ENCODE data around the gene GADD45A.
"Not testable (repeated sequence)": the region's sequence is repeated elsewhere in the genome, so short reads cannot be mapped to it uniquely, and the experiment has no call there.

Gene GADD45A

GRCh38 chr1:67685067-67685557 is at the start of gene GADD45A:
Gene GADD45A, plus strand, starts transcription at chr1:67685201. Its CDS starts 294 bp downstream, at chr1:67685495.
- DNase-seq: peak; percentile 69

- DNase-seq: no peak
These were observed 48.9 kb upstream of the GADD45A start for GRCh38 chr1:67636146-67636545.

GRCh38 chr1:67639361-67639760 is 45.6 kb upstream of the GADD45A start:
- no peak for DNase-seq

GRCh38 chr1:67642629-67643028 is 42.4 kb upstream of the GADD45A start:
- no peak for DNase-seq

- no peak for DNase-seq
These were observed 40.4 kb upstream of the GADD45A start for GRCh38 chr1:67644566-67644965.

GRCh38 chr1:67645495-67646144 is 39.4 kb upstream of the GADD45A start:
- DNase-seq: no peak

GRCh38 chr1:67646145-67647035 is 38.6 kb upstream of the GADD45A start:
- DNase-seq: no peak

GRCh38 chr1:67647036-67647798 is 37.8 kb upstream of the GADD45A start:
- DNase-seq: no peak

- DNase-seq: no peak
These were observed 37.1 kb upstream of the GADD45A start for GRCh38 chr1:67647814-67648358.

GRCh38 chr1:67648582-67649326 is 36.2 kb upstream of the GADD45A start:
- no peak for DNase-seq

GRCh38 chr1:67650061-67650460 is 34.9 kb upstream of the GADD45A start:
- DNase-seq: no peak

- no peak for DNase-seq
These were observed 34.0 kb upstream of the GADD45A start for GRCh38 chr1:67651031-67651430.

GRCh38 chr1:67652800-67653199 is 32.2 kb upstream of the GADD45A start:
- DNase-seq: no peak

GRCh38 chr1:67653304-67653703 is 31.7 kb upstream of the GADD45A start:
- no peak for DNase-seq

GRCh38 chr1:67655581-67655980 is 29.4 kb upstream of the GADD45A start:
- no peak for DNase-seq

- DNase-seq: not testable (repeated sequence)
These were observed 27.8 kb upstream of the GADD45A start for GRCh38 chr1:67657152-67657551.

- no peak for DNase-seq
These were observed 25.8 kb upstream of the GADD45A start for GRCh38 chr1:67659229-67659628.

GRCh38 chr1:67662884-67663283 is 22.1 kb upstream of the GADD45A start:
- DNase-seq: no peak

- DNase-seq: no peak
These were observed 21.0 kb upstream of the GADD45A start for GRCh38 chr1:67664048-67664447.

GRCh38 chr1:67665307-67665706 is 19.7 kb upstream of the GADD45A start:
- DNase-seq: not testable (repeated sequence)

- DNase-seq: no peak
These were observed 18.4 kb upstream of the GADD45A start for GRCh38 chr1:67666636-67667035.

GRCh38 chr1:67668660-67669059 is 16.3 kb upstream of the GADD45A start:
- DNase-seq: no peak
